Spleen (tissue), 7 donors: ENCODE data around the gene FDXR.

Source experiments
- CTCF ChIP-seq, 11 experiments: fragments of 200-600 bp in 7 of 11; fragments of 450-650 bp in 4 of 11; sonication (generic) in 4 of 11; IDR thresholded peaks in 8 of 11; conservative IDR thresholded peaks in 3 of 11; 1 replicate in 7 of 11; 2 replicates in 4 of 11; pipeline versions ENCODE4 v1.4.0 to v1.8.0; 2016 to 2021; ENCODE audit warnings: antibody characterized with exemption in 11 of 11, inconsistent platforms in 4 of 11, mild to moderate bottlenecking in 1 of 11
- POLR2AphosphoS5 ChIP-seq, 3 donors: sonication (generic); formaldehyde crosslinking; IDR thresholded peaks; one replicate each; pipeline ENCODE4 v1.5.1; 2017; ENCODE audit warnings: antibody characterized with exemption in 3 of 3
- donor health status: DM: no; HTN: no; CAD: no; lungs with moderate emphysema.
- donor health status: DM: no; HTN: no; CAD: no.
- donor health status: DM: no; HTN: no; CAD: no.

DNA sequence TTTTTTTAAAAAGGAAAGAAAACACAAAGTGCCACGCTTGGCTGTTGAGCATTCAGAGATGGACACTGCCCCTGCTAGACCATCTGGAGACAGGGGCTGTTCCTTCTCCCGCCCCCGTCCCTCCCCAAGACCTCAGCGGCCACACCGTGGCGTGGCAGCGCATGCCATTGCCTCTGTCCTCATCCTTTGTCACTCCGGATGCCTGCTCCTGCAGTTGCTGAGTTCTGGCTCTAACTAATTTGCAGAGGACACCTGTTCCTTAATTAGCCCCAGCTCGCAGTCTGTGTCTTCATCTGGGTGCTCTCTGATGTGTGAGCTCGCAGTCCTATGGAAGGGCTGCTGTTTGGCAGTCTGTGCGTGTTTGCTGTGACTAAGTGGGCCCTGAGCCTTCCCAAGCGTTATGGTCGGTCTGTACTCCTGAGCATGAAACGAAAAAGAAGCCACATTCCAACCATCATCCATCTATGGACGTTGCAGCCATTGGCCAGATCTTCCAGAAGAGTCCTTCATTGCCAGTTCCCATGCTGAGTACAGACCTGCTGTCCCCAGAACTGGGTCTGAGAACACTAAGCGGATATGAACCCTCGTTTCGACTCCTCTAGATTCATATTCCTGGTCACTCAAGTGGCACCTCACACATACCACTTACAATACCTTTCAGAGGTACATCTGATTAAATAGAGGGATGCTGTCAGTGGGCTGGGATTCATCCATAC, 55.7 kb downstream of the FDXR start:
- no peak for TF ChIP-seq POLR2AphosphoS5 (IDR thresholded peaks at IDR 0.05)
- no peak for TF ChIP-seq CTCF (IDR thresholded peaks at IDR 0.05 in 8 of 11, conservative IDR thresholded peaks at IDR 0.05 in 3 of 11)
